Measurements from ENCODE around the gene LCN2. TPM values are rescaled to one million over a fixed set of nuclear protein-coding genes. Genes with fewer than 3 reads are reported as not detected.

The LCN2 gene
- total and polyA plus RNA-seq, 10 of the 15 experiments (the other 5 are each of a cell fraction or from before 2014, with no cell fraction given): not detected

- POLR2A ChIA-PET: no interaction called here
- no peak overlapping the region for H3K9ac ChIP-seq (ENCODE audit: control insufficient read depth, insufficient read depth, low read length)
- SMC1A ChIA-PET (ENCODE audit: uncharacterized antibody, unreplicated experiment): no interaction called here
- no TSS peak for BruUV-seq (replicated peaks)
- TF ChIP-seq SUPT20H (IDR thresholded peaks at IDR 0.05; ENCODE audit: borderline replicate concordance, control insufficient read depth, low read depth, low read length): no peak
- no peak for TF ChIP-seq SUZ12 (IDR thresholded peaks at IDR 0.05; ENCODE audit: unreplicated experiment)
- no peak for TF ChIP-seq YBX1 (IDR thresholded peaks at IDR 0.05)
- no peak for TF ChIP-seq RAD21 (IDR thresholded peaks at IDR 0.05; ENCODE audit: insufficient read depth, low read depth, low read length)
- no peak for TF ChIP-seq TARDBP (IDR thresholded peaks at IDR 0.05; ENCODE audit: borderline replicate concordance)
- TF ChIP-seq FOXM1 (IDR thresholded peaks at IDR 0.05; ENCODE audit: low read depth, low read length): no peak
- TF ChIP-seq TBL1XR1 (IDR thresholded peaks at IDR 0.05; ENCODE audit: low read depth, low read length): no peak
- no peak for TF ChIP-seq CREM (IDR thresholded peaks at IDR 0.05; ENCODE audit: low read depth)
- TF ChIP-seq SREBF1 (IDR thresholded peaks at IDR 0.05; ENCODE audit: low read length): no peak
- no peak for TF ChIP-seq ZBED1 (IDR thresholded peaks at IDR 0.05; ENCODE audit: borderline replicate concordance)
- TF ChIP-seq CHD1 (IDR thresholded peaks at IDR 0.05; ENCODE audit: low read depth, low read length): no peak
- no peak for TF ChIP-seq ZNF217 (IDR thresholded peaks at IDR 0.05)
- TF ChIP-seq MTA3 (IDR thresholded peaks at IDR 0.05; ENCODE audit: borderline replicate concordance, low read length): no peak
- TF ChIP-seq NFYB (IDR thresholded peaks at IDR 0.05; ENCODE audit: insufficient read depth, low read depth, low read length): no peak
- TF ChIP-seq WRNIP1 (IDR thresholded peaks at IDR 0.05; ENCODE audit: borderline replicate concordance, low read depth, low read length): no peak
- TF ChIP-seq MXI1 (IDR thresholded peaks at IDR 0.05; ENCODE audit: low read depth, low read length): no peak
- no peak for TF ChIP-seq NFYA (IDR thresholded peaks at IDR 0.05; ENCODE audit: borderline replicate concordance, low read depth, low read length)
- TF ChIP-seq SPI1 (IDR thresholded peaks at IDR 0.05; ENCODE audit: borderline replicate concordance, insufficient read depth, low read depth, low read length): no peak
- no peak overlapping the region for H3K4me2 ChIP-seq (ENCODE audit: control insufficient read depth, insufficient read depth)
- FAIRE-seq (no peak), DNase-seq (ENCODE audit: low read depth, low spot score) (no peak), ATAC-seq (no peak)
- RAD21 ChIA-PET (ENCODE audit: unreplicated experiment): no interaction called here
- in situ Hi-C loops (cut with MboI) (no loop called here), intact Hi-C loops (cut with micrococcal nuclease; ENCODE audit: unreplicated experiment) (no loop called here)
- H3K79me2 ChIP-seq (ENCODE audit: control insufficient read depth, insufficient read depth, low read length): peaks cover 9% of the 10 kb centered on the region
- no peak overlapping the region for H3K4me3 ChIP-seq
- CTCF ChIA-PET: no interaction called here
- WGBS (ENCODE audit: insufficient coverage, insufficient replicate concordance, low lambda C conversion rate, missing lambda C conversion rate): 86% methylated on average over 14 of the region's 14 CpGs
- H3K4me1 ChIP-seq (ENCODE audit: control insufficient read depth, insufficient read depth, low read length): peaks cover 6% of the 10 kb centered on the region
- no peaks in the 10 kb centered on the region for H3K27me3 ChIP-seq (replicated peaks in 1 of 2; ENCODE audit: control insufficient read depth in 2 of 2, insufficient read depth in 2 of 2, low read length in 1 of 2)
- H4K20me1 ChIP-seq (ENCODE audit: control insufficient read depth, insufficient read depth): no peaks in the 10 kb centered on the region
- H3K27ac ChIP-seq (ENCODE audit: control insufficient read depth, insufficient read depth): no peak overlapping the region
- no peaks in the 10 kb centered on the region for H3K9me3 ChIP-seq (replicated peaks; ENCODE audit: control insufficient read depth, insufficient read depth, low read length)
- H2AFZ ChIP-seq (ENCODE audit: control insufficient read depth, low read depth, low read length): no peak overlapping the region
- peaks cover 11 to 19% of the 10 kb centered on the region in 2 experiments; a peak in 3 of 4 replicates for H3K36me3 ChIP-seq (ENCODE audit: control insufficient read depth in 2 of 2, insufficient read depth in 2 of 2, low read length in 1 of 2)
Measured at GRCh38 chr9:128164307-128164885, 15.1 kb downstream of the LCN2 start.

All from GM12878 (cell line).